ENCODE results near the gene RGS16.

RGS16 gene

DNA sequence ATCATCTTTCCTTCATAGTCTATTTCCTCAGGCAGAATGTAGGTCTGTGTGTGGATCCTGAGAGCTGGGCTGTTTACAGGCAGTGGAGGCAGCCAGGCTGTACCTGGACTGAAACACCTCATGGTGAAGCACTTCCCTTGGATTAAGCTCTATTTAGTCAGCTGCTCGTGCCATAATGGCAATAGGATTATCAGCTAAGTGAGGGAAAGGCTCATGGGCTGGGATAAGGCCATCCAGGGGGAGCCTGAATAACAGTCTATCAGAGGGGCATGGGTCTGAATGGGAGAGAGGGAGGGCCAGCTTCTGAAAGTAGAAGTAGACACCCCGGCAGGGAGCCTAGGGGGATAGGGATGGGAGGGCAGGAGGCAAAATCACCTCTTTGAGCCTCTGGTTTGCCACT is 23.5 kb downstream of the RGS16 start:
- no peak for DNase-seq (ENCODE audit: low read depth)

DNA sequence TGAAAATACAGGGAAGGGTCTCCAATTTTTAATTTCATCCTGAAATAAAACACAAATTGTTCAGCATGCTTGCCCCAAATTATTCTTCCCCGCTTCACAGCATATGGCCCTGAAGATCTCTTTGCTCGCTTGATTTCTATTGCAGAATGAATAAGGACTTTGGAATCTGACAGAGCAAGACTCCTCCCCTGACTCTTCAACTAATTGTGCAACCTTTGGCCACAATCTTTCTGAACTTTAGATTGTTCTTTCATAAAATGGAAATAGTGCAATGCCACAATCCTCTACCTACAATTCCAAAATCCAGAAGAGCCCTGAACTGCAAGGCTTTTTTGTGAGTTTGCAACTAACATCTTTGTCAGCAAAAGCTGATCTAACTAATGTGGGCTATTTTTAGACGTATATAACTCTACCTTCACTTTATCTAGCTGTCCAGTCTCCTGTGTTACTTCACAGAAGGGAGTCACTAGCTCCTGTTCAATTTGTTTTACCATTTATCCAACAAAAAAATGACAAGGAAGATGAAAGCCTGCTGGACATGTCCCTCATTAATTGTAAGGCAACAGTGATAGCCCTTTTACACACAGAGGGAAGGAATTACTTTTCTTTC is 28.5 kb downstream of the RGS16 start:
- DNase-seq (ENCODE audit: low read depth) = no peak

- DNase-seq (ENCODE audit: low read depth) = no peak
Observed at GRCh38 chr1:182574156-182574555, 30.0 kb downstream of the RGS16 start.

DNA sequence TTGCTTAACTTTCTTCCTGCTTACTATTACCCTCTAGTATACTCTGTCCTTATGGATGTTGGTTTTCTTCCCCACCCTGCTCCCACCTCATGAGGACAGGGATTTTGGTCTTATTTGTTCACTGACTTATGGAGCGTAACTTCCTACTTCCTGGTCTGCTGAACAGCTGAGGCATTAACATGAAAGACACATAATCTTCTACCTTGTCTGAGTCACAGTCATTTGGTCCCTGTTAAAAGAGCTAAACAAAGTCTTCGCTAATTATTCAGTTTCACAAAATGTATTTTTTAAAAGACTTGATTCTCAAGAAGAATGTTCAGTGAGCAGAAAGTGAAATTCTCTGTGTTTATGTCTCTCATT is 33.6 kb downstream of the RGS16 start:
- DNase-seq (ENCODE audit: low read depth) = no peak

GRCh38 chr1:182569939-182570610 is 34.1 kb downstream of the RGS16 start:
- no peak for DNase-seq (ENCODE audit: low read depth)

DNA sequence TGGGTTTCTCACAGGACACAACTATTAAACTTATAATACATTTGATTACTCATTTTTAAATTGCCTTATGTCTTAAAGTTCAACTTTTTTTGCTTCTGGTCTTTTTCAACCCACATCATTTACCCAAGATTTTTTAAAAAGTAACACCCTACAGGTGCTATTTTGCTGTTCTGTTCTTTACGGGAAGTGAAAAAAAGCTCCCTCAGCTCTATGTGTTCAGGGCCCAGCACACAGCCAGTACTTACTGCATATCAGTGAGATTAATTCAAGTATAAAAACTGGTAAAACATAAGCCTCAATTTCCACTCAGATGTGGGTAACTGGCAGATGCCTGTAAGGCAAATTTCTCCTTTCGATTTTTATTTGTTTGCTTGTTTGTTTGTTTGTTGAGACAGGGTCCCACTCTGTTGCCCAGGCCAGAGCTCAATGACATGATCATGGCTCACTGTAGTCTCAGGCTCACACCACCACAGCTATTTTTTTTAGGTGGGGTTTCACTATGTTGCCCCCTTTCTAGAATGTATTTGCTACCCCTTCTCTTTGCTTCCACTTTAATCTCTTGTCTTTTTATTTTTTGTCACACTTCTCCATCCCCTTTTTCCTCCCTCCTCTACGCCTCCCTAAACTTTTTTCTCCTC is 35.4 kb downstream of the RGS16 start:
- no peak for DNase-seq (ENCODE audit: low read depth)

DNA sequence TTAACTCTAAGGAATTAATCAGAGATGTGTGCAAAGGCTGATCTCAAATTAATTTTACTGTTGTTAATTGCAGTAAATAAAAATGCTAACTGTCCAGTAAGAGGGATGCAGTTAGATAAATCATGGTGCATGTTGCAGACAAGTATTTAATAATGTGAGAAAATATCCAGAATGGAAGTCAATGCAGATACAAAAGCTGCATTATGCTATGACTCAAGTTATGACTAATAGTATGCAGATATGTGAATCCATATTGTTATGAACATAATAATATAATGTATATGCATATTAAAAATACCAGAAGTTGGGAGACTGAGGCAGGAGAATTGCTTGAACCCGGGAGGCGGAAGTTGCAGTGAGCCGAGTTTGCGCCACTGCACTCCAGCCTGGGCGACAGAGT is 36.6 kb downstream of the RGS16 start:
- no peak for DNase-seq (ENCODE audit: low read depth)

DNA sequence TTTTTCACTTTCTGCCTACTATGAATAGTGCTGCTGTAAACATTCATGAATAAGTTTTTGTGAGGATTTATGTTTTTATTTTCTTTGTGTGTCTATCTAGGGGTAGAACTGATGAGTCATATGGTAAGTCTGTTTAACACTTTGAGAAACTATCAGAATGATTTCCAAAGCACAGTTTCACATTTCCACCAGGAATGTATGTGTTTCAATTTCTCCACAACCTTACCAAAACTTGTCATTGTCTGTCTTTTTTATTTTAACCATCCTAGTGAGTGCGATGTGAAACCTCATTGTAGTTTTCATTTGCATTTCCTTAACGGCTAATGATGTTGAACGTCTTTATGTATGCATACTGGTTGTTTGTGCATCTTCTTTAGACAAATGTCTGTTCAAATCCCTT is 38.7 kb downstream of the RGS16 start:
- no peak for DNase-seq (ENCODE audit: low read depth)

DNA sequence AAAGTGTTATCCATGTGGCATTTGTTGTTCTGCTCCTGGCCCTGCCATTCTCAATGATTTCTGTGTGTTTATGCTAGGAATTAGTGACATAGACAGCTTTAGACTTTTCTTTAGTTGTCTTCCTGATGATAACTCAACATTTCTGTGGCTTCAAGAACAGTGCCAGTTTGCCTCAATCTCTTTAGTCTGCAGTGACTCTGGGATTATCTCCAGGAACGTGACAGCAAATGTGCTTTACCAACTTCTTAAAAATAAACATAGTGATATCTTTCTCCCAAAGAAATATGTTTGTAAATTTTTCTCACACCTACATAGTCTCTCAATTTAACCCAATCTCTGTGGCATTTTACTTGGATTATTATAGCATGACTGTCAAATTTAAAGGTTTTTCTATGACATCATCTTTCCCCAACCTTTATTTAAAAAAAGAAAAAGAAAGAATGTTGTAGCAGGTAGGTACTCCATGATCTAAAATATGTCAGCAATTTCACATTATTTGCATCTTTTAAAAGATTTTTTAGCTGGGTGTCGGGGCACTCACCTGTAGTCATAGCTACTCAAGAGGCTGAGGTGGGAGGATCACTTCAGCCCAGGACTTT is 39.7 kb downstream of the RGS16 start:
- no peak for DNase-seq (ENCODE audit: low read depth)

DNA sequence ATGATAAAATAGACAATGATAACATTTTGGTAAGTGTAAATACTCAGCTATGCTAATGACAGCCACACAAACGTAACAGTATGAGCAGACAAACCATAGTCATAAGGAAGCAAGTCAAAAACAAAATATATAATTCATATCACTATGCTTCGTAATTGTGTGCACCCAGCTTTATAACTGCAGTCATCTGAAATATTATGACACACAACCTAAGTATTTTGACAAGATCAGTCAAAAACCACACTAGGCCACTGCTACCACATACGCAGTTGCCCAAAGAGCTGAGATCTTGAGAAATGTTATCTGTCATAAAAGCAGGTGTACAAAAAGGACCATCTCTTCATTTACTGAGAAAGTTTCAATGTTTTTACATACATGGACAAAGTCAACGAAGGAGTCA is 41.1 kb downstream of the RGS16 start:
- no peak for DNase-seq (ENCODE audit: low read depth)

GRCh38 chr1:182561456-182561855 is 42.7 kb downstream of the RGS16 start:
- DNase-seq (ENCODE audit: low read depth) = no peak

DNA sequence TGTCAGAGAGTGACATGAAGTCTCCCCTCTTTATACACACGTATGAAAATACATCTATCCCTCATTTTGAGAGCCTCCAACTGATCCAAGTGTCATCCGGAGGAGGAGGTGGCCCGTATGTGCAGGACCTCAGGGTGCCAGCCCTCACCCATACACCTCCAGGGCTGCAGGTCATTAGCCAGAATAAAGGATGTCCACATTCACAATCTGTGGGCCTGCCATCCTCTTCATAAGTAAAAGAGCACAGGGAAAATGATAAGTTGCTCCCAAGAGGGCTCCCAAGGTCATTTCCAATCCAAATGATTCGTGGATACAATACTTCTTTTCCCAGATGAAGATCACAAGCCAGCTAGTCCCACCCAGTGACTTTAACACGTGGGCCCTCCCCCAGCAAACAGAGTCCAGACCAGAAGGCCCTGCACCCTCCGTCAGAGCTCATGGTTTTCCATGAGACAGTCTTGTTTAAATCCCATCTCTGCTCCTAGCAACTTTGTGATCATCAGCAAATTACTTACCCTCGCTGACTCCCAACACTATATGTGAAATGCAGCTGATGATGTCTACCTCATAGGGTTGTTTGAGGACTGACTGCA is 43.7 kb downstream of the RGS16 start:
- DNase-seq (ENCODE audit: low read depth) = no peak

DNA sequence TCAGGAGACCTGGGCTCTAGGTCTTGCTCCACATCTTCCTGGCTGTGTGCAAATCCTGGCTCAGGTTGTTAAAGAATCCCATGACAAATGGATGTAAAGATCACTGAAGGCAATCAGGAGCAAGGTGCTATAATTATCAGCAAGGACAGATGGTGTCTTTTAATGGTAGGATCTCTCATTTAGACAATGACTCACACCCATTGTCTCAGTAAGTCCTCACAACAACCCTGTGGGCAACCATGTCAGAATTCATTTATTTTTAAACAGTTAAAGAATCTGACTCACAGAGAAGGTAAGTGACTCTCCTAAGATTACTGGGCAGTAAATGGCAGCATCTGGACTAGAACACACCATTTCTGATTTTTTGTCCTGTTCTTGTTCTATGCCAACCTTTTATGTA is 47.9 kb downstream of the RGS16 start:
- no peak for DNase-seq (ENCODE audit: low read depth)

DNA sequence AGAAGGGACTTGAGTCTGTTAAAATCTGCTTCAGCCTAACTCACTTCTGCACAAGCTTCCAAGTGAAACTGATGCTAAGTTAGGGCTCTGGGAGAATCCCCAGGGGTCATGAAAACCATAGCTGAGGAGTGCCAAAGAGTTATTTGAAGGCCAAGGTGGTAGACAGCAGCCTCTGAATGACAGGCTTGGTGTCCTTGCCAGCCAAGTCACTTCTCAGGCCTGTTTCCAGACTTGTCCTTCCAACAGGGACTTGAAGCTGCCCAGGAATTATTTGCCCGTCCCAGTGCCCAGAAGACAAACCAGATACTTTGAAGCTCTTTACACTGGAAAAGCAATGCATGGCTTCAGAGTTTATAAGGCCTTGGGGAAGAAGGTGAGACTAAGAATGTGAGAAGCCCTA is 48.7 kb downstream of the RGS16 start:
- no peak for DNase-seq (ENCODE audit: low read depth)

DNA sequence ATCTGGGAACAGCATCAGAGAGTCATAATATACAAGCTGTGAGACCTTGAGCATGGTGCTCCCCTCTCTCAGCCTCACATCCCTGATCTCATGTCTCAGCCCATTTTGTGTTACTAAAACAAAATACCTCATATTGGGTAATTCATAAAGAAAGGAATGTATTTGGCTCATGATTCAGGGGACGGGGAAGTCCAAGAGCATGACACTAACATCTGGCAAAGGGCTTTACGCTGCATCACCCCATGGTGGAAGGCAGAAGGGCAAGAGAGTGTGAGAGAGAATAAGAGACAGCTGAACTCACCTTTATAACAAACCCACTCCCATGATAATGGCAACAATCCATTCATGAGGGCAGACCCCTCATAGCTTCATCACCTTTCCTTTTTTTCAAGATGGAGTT is 51.7 kb downstream of the RGS16 start:
- DNase-seq (ENCODE audit: low read depth) = no peak

GRCh38 chr1:182549811-182550210 is 54.4 kb downstream of the RGS16 start:
- no peak for DNase-seq (ENCODE audit: low read depth)

DNA sequence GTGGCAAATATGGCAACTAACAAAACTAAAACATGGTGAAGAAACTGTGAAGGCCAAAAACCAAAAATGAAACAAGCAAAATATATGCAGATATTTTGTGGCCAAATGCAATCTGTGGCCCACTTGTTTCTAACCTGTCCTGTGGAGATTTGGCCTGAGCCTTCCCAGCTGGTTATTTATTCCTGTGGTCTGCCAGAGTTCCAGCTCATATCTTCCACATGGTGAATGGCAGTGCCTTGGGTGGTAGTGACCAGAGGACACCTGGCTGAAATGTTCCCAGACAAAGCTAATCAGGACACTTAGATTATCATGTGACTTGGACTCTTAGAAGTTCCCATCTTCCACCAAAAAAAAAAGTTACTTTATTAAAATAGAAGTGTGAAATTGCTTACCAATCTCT is 54.8 kb downstream of the RGS16 start:
- DNase-seq (ENCODE audit: low read depth) = no peak
